ENCODE data around the gene PHLDB2. TPM values are rescaled to one million over a fixed set of nuclear protein-coding genes. Genes with fewer than 3 reads are reported as not detected.

PHLDB2 gene
- total RNA-seq, 2 donors from 2014 or later: 25.9 to 26.4 TPM

DNA sequence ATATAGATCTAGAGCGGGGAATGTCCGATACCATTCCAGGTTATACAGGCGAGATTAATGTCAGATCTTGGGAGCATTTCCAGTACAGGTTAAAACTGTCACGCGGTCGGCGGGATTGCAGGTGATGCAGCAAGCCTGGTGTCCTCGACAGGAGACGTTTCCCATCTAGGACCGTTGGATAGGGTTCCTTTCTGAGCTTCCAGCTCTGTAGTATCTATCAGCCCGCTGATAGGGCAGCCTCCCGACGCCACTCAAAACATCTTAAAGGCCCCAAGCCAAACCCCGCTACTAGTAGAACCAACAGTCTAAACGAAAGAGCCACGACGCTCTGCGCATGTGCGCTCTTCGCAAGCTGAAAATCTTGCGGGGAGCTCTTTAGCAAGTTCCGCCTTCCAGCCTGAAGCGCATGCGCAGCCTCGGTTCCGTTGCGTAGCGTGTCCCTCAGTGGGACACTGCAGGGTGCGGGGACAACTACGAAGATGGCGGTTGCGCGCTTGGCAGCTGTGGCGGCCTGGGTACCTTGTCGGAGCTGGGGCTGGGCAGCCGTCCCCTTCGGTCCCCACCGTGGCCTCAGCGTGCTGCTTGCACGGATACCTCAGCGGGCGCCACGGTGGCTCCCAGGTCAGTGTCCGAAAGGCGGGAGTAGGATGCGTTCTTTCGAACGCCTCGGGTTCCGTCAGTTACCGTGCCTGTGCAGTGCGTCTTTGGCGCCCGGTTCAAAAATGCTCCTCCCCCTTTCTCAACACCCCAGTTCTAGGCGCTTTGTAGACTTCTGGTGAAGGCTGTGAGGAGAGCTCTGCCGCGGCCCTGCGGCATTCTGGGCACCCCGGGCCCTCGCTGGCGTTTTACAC, 119.7 kb downstream of the PHLDB2 start, which contains the start of gene ABHD10:
Gene ABHD10, plus strand, starts transcription at position 444 of the 851 bp plus-strand sequence. Its CDS starts 36 bp downstream, at position 480.
- intact Hi-C loops (cut with DNase I): no loop called here
- H3K36me3 ChIP-seq (replicated peaks in 1 of 2; ENCODE audit: insufficient read depth in 1 of 2, low read depth in 2 of 2): no peaks in the 10 kb centered on the region
- peaks cover 29% of the 10 kb centered on the region for H3K4me1 ChIP-seq
- peak; percentile 99 for ATAC-seq
- no peaks in the 10 kb centered on the region for H3K27me3 ChIP-seq
- peak within 1 kb of the TSS; percentile 53 to 94 for H3K4me3 ChIP-seq
- H3K9me3 ChIP-seq: no peaks in the 10 kb centered on the region
- peak; percentile 97 to 98 (median 98) for DNase-seq
- TF ChIP-seq, protein P1, sequence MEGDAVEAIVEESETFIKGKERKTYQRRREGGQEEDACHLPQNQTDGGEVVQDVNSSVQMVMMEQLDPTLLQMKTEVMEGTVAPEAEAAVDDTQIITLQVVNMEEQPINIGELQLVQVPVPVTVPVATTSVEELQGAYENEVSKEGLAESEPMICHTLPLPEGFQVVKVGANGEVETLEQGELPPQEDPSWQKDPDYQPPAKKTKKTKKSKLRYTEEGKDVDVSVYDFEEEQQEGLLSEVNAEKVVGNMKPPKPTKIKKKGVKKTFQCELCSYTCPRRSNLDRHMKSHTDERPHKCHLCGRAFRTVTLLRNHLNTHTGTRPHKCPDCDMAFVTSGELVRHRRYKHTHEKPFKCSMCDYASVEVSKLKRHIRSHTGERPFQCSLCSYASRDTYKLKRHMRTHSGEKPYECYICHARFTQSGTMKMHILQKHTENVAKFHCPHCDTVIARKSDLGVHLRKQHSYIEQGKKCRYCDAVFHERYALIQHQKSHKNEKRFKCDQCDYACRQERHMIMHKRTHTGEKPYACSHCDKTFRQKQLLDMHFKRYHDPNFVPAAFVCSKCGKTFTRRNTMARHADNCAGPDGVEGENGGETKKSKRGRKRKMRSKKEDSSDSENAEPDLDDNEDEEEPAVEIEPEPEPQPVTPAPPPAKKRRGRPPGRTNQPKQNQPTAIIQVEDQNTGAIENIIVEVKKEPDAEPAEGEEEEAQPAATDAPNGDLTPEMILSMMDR (IDR thresholded peaks at IDR 0.05): no peak
- TF ChIP-seq POLR2A (IDR thresholded peaks at IDR 0.05): peak; percentile 84 to 97 (median 96)
- H3K27ac ChIP-seq: peak within 1 kb of the TSS; percentile 77 to 89 (median 86)
- 2 to 3% methylated on average over 17 to 61 of the region's 61 CpGs for WGBS, 2 donors

DNA sequence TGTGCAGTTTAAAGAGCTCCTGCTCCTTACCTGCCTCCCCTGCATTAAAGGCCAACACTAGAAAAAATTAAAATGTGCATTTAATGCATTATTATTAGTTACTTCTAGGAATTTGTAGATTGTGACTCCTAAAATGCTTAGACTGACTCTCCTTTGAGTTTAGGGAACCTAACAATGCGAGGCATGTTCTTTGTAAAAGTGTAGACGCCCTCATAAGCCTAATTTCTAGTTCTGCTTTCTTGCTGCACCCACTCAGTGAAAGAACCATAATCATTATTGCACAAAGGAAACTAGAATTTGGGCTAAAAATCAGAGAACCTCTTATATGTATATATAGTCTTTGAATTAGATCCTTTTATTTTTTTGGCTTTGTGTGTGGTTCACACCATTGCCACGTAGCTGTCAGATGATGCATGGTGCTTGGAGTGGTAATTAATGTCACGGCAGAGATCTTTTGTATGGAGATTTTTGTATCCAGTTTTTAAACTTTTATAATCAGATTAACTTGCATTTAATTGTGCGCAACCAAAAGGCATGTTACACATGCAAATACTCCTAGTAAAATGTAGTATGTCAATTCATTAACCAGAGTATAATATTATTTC, 120.5 kb downstream of the PHLDB2 start:
- H3K36me3 ChIP-seq (replicated peaks in 1 of 2; ENCODE audit: insufficient read depth in 1 of 2, low read depth in 2 of 2): no peaks in the 10 kb centered on the region
- peak overlapping the region in 3 of 4 donors; percentile 83 to 89 (median 88) for H3K27ac ChIP-seq
- H3K4me1 ChIP-seq: peaks cover 29% of the 10 kb centered on the region
- DNase-seq (no peak), ATAC-seq (no peak)
- no peak for TF ChIP-seq POLR2A (IDR thresholded peaks at IDR 0.05)
- TF ChIP-seq, protein P1 (IDR thresholded peaks at IDR 0.05): no peak
- intact Hi-C loops (cut with DNase I): no loop called here
- H3K27me3 ChIP-seq: no peaks in the 10 kb centered on the region
- no peaks in the 10 kb centered on the region for H3K9me3 ChIP-seq
- H3K4me3 ChIP-seq: peak overlapping the region; percentile 53 to 94
- WGBS, 2 donors: 9 to 10% methylated on average over 5 of the region's 5 CpGs

DNA sequence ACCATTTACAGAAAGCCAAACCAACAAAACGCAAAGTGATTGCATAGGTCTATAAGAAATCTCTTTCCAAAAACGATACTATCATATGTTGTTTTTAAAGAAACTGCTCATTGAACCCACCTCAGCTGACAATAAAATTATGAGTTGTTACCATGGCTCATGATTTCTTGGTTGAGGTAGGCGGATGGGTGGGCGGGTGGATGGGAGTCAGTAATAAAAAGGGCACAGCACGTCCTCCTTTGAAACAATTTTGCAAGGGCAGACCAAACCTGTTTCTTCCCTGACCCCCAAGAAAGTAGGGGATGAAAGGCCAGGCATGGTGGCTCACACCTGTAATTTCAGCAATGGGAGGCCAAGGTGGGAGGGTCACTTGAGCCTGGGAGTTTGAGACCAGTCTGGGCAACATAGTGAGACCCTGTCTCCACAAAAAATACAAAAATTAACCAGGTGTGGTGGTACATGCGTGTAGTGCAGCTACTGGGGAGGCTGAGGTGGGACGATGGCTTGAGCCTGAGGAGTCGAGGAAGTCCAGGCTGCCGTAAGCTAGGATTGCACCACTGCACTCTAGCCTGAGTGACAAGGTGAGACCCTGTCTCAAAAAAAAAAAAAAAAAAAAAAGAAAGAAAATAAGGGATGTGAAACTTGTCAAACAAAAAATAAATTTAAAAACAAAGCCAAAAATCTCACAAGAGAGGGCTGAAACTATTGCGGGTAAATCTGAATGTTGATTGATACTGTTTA, 121.8 kb downstream of the PHLDB2 start:
- H3K27ac ChIP-seq: no peak overlapping the region
- TF ChIP-seq, protein P1 (IDR thresholded peaks at IDR 0.05): no peak
- TF ChIP-seq POLR2A (IDR thresholded peaks at IDR 0.05): no peak
- intact Hi-C loops (cut with DNase I): no loop called here
- H3K9me3 ChIP-seq: no peaks in the 10 kb centered on the region
- ATAC-seq (no peak), DNase-seq (no peak)
- 69 to 76% methylated on average over 10 of the region's 10 CpGs for WGBS, 2 donors
- no peaks in the 10 kb centered on the region for H3K36me3 ChIP-seq (replicated peaks in 1 of 2; ENCODE audit: insufficient read depth in 1 of 2, low read depth in 2 of 2)
- no peaks in the 10 kb centered on the region for H3K27me3 ChIP-seq
- H3K4me3 ChIP-seq: no peak overlapping the region
- H3K4me1 ChIP-seq: peaks cover 29% of the 10 kb centered on the region

DNA sequence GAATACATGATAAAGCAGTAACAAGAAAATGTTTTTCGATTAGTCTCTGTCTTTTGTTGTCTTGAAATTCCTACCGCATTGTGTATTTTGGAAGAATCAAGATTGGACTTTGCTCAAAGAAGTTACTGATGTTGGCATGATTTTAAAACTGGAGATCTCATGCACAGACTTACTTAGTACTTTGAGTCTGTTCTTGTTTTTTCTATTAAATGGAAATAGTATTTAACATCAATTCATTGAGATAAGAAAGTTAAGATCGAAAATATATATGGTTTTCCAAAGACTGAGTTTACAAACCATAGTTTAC, 122.3 kb downstream of the PHLDB2 start:
- no peaks in the 10 kb centered on the region for H3K9me3 ChIP-seq
- TF ChIP-seq POLR2A (IDR thresholded peaks at IDR 0.05): no peak
- TF ChIP-seq, protein P1 (IDR thresholded peaks at IDR 0.05): no peak
- DNase-seq (no peak), ATAC-seq (no peak)
- H3K4me3 ChIP-seq: no peak overlapping the region
- intact Hi-C loops (cut with DNase I): no loop called here
- no peaks in the 10 kb centered on the region for H3K27me3 ChIP-seq
- H3K4me1 ChIP-seq: peaks cover 29% of the 10 kb centered on the region
- H3K36me3 ChIP-seq (replicated peaks in 1 of 2; ENCODE audit: insufficient read depth in 1 of 2, low read depth in 2 of 2): no peaks in the 10 kb centered on the region
- H3K27ac ChIP-seq: no peak overlapping the region
- 23 to 26% methylated on average over 3 of the region's 3 CpGs for WGBS, 2 donors

All from body of pancreas (tissue), 4 donors.